A673 (cell line): ENCODE data around the gene PTPN20. TPM values are rescaled to one million over a fixed set of nuclear protein-coding genes. Genes with fewer than 3 reads are reported as not detected.

Experiments
- BruUV-seq: library from RNA; stranded (reverse); fragments of 400-500 nt; replicated peaks from 2 replicates; lab custom pipeline; 2021; lab: Mats Ljungman, UMichigan
- CTCF ChIA-PET: fragments of 300-600 bp; sonication (Branson Sonifier 250); formaldehyde crosslinking; loops from one replicate; lab custom pipeline; 2022; ENCODE audit warnings: antibody characterized with exemption; lab: Charles Lee
- POLR2A ChIA-PET: fragments of 300-600 bp; sonication (Branson Sonifier 250); formaldehyde crosslinking; loops from one replicate; lab custom pipeline; 2022; ENCODE audit warnings: antibody characterized with exemption; ENCODE audit not compliant: low non-redundant PET; lab: Charles Lee
- DNase-seq: peaks from one replicate; pipeline ENCODE4 v3.0.0-alpha.2; 2015; ENCODE audit warnings: low spot score
- H3K27ac ChIP-seq: fragments of 200-600 bp; sonication (generic); 2 replicates; pipeline ENCODE4 v1.5.1; 2016; ENCODE audit warnings: mixed run types, low read depth, mild to moderate bottlenecking, mixed read lengths, antibody characterized with exemption, low read length; ENCODE audit not compliant: poor library complexity, severe bottlenecking
- H3K27me3 ChIP-seq: fragments of 200-600 bp; sonication (generic); replicated peaks from 2 replicates; pipeline ENCODE4 v1.6.1; 2017; ENCODE audit warnings: mixed run types, low read depth, mild to moderate bottlenecking, mixed read lengths, antibody characterized with exemption, low read length; ENCODE audit not compliant: insufficient read depth, poor library complexity
- H3K36me3 ChIP-seq: fragments of 200-600 bp; sonication (generic); 2 replicates; pipeline ENCODE4 v1.6.1; 2016; ENCODE audit warnings: mixed run types, mild to moderate bottlenecking, mixed read lengths, antibody characterized with exemption, low read length; ENCODE audit not compliant: insufficient read depth, poor library complexity, severe bottlenecking
- H3K4me1 ChIP-seq: fragments of 200-600 bp; sonication (generic); 2 replicates; pipeline ENCODE4 v1.6.1; 2017; ENCODE audit warnings: mixed run types, mild to moderate bottlenecking, mixed read lengths, antibody characterized with exemption, low read length; ENCODE audit not compliant: insufficient read depth, poor library complexity, severe bottlenecking
- H3K4me3 ChIP-seq: fragments of 200-600 bp; sonication (generic); 2 replicates; pipeline ENCODE4 v1.5.1; 2016; ENCODE audit warnings: low read depth, mixed run types, mild to moderate bottlenecking, mixed read lengths, low read length; ENCODE audit not compliant: poor library complexity, severe bottlenecking
- H3K9me3 ChIP-seq: fragments of 200-600 bp; sonication (generic); 2 replicates; pipeline ENCODE4 v1.6.1; 2016; ENCODE audit warnings: mixed run types, low read depth, mild to moderate bottlenecking, mixed read lengths, antibody characterized with exemption, low read length; ENCODE audit not compliant: poor library complexity, severe bottlenecking
- EZH2 ChIP-seq: fragments of 200-600 bp; sonication (generic); IDR thresholded peaks from 2 replicates; pipeline ENCODE4 v1.6.1; 2017; ENCODE audit warnings: borderline replicate concordance, low read depth, mild to moderate bottlenecking, mixed read lengths, antibody characterized with exemption, low read length; ENCODE audit not compliant: poor library complexity, severe bottlenecking
- intact Hi-C: fragments of 100-400 bp; cut with micrococcal nuclease; formaldehyde crosslinking; loops from one replicate; pipeline ENCODE4 v1.10.0; 2022; ENCODE audit not compliant: unreplicated experiment
- total RNA-seq: library from RNA; stranded (reverse); gene quantifications from 2 replicates; pipeline ENCODE4 v1.2.3, GENCODE V29; 2021
- TF ChIP-seq, protein P1 (sequence below): fragments of 300-800, 200-600 bp; sonication (generic); conservative IDR thresholded peaks from 2 replicates; pipeline ENCODE4 v1.5.1; 2017; ENCODE audit warnings: low read depth, mild to moderate bottlenecking, antibody characterized with exemption, low read length, moderate library complexity, mixed read lengths

The PTPN20 gene
- total RNA-seq, 1 experiment from 2014 or later, result not detected

DNA sequence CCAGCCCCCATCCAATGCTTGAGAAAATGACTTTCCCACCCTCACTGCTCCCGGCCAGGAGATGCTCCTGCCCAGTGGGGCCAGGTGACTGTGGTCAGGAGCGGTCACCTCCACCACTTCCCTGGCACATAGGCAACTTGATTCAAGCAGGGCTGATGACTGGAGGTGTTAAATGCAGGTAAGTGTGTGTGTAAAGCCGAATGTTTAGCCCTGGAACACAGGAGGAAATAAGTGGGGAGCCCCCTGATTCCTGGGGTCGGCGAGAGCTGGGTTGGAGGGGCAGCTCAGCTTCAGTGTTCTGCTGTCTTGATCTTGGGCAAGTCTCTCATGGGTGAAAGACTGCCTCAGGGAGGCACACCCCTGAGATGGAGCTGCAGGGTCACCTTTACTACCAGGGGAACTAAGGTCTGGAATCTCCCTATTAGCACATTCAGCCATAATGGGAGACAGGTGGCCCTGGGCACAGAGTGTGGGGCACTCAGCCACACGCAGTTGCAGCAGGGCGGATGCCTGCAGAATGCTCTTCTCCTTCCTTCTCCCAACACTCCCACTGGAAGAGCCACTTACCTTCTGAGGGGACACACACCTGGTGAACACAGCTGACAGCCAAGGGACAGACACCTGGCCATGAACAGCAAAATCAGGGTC lies 124.1 kb downstream of the PTPN20 start:
- H3K4me3 ChIP-seq, result no peak overlapping the region
- POLR2A ChIA-PET, result no interaction called here
- no peaks in the 10 kb centered on the region for H3K27me3 ChIP-seq
- intact Hi-C loops, result no loop called here
- H3K36me3 ChIP-seq, result no peaks in the 10 kb centered on the region
- no peaks in the 10 kb centered on the region for H3K9me3 ChIP-seq
- H3K27ac ChIP-seq, result no peak overlapping the region
- no peak for DNase-seq
- no TSS peak for BruUV-seq
- TF ChIP-seq, protein P1, sequence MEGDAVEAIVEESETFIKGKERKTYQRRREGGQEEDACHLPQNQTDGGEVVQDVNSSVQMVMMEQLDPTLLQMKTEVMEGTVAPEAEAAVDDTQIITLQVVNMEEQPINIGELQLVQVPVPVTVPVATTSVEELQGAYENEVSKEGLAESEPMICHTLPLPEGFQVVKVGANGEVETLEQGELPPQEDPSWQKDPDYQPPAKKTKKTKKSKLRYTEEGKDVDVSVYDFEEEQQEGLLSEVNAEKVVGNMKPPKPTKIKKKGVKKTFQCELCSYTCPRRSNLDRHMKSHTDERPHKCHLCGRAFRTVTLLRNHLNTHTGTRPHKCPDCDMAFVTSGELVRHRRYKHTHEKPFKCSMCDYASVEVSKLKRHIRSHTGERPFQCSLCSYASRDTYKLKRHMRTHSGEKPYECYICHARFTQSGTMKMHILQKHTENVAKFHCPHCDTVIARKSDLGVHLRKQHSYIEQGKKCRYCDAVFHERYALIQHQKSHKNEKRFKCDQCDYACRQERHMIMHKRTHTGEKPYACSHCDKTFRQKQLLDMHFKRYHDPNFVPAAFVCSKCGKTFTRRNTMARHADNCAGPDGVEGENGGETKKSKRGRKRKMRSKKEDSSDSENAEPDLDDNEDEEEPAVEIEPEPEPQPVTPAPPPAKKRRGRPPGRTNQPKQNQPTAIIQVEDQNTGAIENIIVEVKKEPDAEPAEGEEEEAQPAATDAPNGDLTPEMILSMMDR, result no peak
- H3K4me1 ChIP-seq, result no peaks in the 10 kb centered on the region
- CTCF ChIA-PET, result no interaction called here

GRCh38 chr10:47035819-47036337 lies 124.7 kb downstream of the PTPN20 start:
- ChIA-PET CTCF (no interaction called here), POLR2A (no interaction called here)
- intact Hi-C loops, result no loop called here
- H3K4me1 ChIP-seq, result no peaks in the 10 kb centered on the region
- TF ChIP-seq, protein P1, result no peak
- TF ChIP-seq EZH2, result no peak
- no peaks in the 10 kb centered on the region for H3K36me3 ChIP-seq
- no peak for DNase-seq
- no peaks in the 10 kb centered on the region for H3K9me3 ChIP-seq
- BruUV-seq, result no TSS peak
- no peaks in the 10 kb centered on the region for H3K27me3 ChIP-seq
- H3K27ac ChIP-seq, result no peak overlapping the region
- H3K4me3 ChIP-seq, result no peak overlapping the region

GRCh38 chr10:47036771-47037170 lies 125.5 kb downstream of the PTPN20 start:
- H3K27ac ChIP-seq, result no peak overlapping the region
- H3K4me3 ChIP-seq, result no peak overlapping the region
- no peak for TF ChIP-seq EZH2
- TF ChIP-seq, protein P1, result no peak
- ChIA-PET POLR2A (no interaction called here), CTCF (no interaction called here)
- intact Hi-C loops, result no loop called here
- H3K4me1 ChIP-seq, result no peaks in the 10 kb centered on the region
- no peaks in the 10 kb centered on the region for H3K27me3 ChIP-seq
- DNase-seq, result no peak
- BruUV-seq, result no TSS peak
- H3K9me3 ChIP-seq, result no peaks in the 10 kb centered on the region
- H3K36me3 ChIP-seq, result no peaks in the 10 kb centered on the region
